HG03064 (cell line): Measurements from ENCODE around the gene SDHAF1.
"Not testable (repeated sequence)": the region's sequence is repeated elsewhere in the genome, so short reads cannot be mapped to it uniquely, and the experiment has no call there.

ENCODE experiments used
- ATAC-seq: cut with Tn5 transposase; IDR thresholded peaks from one replicate; pipeline ENCODE4 v1.9.1; 2021; ENCODE audit warnings: low read depth; ENCODE audit not compliant: unreplicated experiment

Gene SDHAF1, protein sequence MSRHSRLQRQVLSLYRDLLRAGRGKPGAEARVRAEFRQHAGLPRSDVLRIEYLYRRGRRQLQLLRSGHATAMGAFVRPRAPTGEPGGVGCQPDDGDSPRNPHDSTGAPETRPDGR

GRCh38 chr19:35995048-35995993 lies at the start of gene SDHAF1:
TSS of gene SDHAF1 (plus strand) at chr19:35995188. CDS start at chr19:35995275, 87 bp downstream.
- peak; percentile 58 for ATAC-seq

- ATAC-seq, result no peak
Measured at GRCh38 chr19:35946203-35946602, 48.8 kb upstream of the SDHAF1 start.

GRCh38 chr19:35949131-35949530 lies 45.9 kb upstream of the SDHAF1 start:
- ATAC-seq, result no peak

GRCh38 chr19:35955881-35956634 lies 38.9 kb upstream of the SDHAF1 start:
- ATAC-seq, result no peak

- not testable (repeated sequence) for ATAC-seq
Measured at GRCh38 chr19:35957411-35957810, 37.6 kb upstream of the SDHAF1 start.

DNA sequence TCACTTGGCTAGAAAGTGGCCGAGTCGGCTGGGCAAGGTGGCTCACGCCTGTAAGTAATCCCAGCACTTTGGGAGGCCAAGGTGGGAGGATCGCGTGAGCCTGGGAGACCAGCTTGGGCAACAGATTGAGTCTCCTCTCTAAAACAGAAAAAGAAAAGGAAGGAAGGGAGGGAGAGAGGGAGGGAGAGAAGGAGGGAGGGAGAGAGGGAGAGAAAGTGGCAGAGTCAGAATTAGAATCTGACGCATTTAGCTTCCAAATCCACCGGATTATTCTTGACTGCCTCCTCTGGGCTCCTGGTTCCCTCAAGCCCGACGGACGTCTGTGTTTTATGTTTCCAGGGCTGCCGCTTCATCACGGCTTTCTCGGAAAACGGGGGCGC lies 36.3 kb upstream of the SDHAF1 start:
- ATAC-seq, result no peak

DNA sequence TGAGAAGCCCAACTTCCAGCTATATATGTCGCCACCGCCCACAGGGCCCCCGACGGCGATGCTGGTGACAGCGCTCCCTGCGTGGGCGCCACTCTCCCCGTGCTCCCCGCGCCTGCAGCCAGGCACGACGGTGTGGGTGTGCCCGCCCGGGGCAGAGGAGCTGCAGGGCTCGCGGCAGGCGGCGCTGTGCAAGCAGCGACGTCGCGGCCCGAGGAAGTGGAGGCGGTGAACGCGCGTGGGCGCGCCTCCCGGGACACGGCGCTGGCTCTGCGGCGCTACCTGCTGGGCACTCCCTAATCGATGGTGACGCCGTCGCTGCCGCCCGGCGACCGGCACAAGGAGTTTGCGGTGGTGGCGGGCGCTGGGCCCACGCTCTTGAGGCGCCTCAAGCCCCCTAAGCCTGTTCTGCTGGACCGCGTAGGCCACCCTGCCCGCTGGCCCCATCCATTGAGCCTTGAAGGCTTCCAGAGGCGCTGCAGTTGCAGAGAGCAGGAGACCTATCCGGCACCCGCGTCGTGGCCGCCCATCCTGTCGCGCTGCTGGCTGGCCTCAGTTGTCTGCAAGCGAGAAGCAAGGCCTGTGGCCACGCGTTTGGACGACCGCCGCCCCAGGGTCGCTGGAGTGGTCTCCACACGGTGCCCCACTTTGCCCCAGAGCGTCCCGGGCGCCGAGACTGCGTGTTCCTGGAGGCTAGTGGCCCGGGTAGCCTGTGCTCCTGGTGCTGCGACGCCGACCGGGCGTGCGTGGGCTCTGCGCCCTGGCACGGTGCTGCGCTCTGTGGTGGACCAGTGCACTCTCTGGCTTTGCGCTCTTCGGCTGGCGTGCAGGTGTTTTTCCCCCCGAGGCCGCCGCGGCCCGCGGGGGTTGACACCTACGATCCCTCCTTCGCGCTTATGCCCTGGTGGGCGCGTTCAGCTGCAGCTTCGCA lies 35.7 kb upstream of the SDHAF1 start:
- ATAC-seq, result no peak

- no peak for ATAC-seq
Measured at GRCh38 chr19:35959968-35960320, 35.0 kb upstream of the SDHAF1 start.

GRCh38 chr19:35960432-35960972 lies 34.5 kb upstream of the SDHAF1 start:
- no peak for ATAC-seq

DNA sequence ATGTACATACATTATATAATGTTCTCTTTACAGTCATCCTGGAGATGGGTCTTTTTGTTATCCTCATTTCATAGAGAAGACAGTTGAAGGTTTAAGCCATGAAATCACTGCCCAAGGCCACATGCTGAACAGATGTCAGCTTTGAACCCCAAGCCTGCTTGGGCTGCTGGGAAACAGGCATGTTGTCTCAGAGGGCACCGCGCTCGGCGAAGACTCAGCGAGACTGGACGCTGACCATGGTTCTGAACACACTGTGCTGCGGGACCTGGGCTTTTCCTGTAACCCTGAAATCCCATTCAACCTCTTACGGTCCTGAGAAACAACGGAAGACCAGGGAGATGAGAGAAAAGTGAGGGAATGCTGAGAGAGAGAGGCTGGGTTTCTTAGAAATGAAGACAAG lies 31.5 kb upstream of the SDHAF1 start:
- no peak for ATAC-seq

- no peak for ATAC-seq
Measured at GRCh38 chr19:35966771-35967170, 28.2 kb upstream of the SDHAF1 start.

DNA sequence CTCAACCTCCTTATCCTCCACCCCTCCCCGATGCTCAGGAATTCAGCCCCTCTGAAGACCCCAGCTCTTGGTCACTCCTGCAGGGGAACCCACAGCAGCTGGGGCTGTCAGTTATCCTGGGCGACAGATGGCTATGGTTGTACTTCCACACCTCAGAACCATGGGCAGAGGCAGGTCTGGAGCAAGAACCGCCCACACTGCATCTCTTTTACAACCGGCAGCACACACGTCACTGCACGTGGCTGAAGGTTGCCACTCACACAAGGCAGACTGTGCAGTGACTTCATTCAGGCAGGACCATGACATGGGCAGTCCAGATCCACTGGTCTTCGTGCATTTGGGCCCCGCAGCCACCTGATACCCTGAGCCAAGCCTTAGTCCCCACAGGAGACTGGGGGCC lies 21.5 kb upstream of the SDHAF1 start:
- no peak for ATAC-seq

- no peak for ATAC-seq
Measured at GRCh38 chr19:35975608-35976214, 19.3 kb upstream of the SDHAF1 start.

DNA sequence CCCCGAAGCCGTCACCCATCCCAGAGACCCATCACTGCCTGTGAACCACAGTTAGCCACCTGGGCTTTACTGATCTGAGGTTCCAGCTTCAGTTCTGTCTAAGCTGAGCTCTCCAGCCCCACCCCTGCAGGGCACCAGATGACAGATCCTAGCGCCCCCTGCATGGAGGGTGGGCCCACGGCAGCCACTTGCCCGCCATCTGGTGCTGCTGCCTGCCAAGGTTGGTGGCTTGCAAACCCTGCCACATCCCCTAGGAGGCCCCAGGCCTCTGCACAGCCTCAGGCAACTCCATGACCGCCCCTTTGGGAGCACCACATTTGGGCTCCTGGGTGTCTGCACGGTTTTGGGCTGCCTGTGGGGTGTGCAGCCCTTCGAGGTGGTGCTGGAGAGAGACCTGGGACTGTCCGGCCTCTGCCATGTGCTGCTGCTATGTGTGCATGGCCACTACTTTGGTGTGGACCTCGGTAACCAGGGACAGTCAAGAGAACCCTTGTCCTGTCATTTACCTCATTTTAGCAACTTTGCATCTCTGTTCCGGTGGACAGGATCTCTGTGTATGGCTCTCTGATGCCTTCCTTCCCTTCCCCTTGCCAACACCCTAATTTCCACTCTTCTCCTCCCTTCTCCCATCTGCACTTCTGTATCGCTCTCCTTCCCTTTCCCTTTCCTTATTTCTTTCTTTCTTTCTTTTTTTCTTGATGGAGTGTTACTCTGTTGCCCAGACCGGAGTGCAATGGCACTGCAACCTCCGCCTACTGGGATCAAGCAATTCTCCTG lies 17.4 kb upstream of the SDHAF1 start:
- no peak for ATAC-seq

DNA sequence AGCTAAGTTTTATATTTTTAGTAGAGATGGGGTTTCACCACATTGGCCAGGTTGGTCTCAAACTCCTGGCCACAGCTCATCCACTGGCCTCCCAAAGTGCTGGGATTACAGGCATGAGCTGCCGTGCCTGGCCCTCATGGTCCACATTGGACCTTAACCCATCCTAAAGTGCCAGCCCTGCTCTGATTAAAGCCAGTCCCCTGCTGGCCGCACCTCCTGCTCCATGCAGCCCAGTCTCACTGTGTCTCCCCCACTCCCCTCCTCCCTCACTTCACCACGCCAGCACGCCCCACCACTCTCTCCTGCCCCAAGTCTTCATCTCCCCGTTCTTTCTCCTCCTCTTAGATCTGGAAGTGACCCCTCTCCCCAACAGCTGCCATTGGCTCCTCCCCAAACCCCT lies 16.7 kb upstream of the SDHAF1 start:
- no peak for ATAC-seq

DNA sequence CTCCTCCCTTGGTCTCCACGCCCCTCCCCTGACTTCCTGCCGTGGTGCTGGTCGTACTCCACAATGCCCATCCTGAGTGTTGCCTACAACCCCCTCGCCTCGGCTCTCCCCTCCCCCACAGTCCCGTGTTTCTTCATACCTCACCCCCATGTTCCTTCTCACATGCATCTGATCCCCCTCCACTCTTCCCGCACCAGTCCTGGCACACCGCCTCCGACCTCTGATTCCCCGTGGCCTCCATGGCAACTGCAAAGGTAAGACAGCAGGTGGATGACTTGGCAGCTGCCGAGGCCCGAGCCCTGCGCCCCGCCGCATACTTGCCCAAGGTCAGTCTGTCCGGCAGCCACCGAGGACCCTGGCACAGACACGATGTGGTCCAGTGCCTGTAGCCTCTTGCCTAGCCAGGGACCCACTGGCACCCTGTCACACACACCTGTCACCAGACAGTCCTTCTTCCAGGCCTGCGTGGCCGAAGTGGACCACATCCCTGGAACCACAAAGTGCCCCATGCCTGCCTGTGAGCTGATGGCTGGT lies 16.1 kb upstream of the SDHAF1 start:
- no peak for ATAC-seq

GRCh38 chr19:35980997-35981396 lies 14.0 kb upstream of the SDHAF1 start:
- ATAC-seq, result not testable (repeated sequence)

DNA sequence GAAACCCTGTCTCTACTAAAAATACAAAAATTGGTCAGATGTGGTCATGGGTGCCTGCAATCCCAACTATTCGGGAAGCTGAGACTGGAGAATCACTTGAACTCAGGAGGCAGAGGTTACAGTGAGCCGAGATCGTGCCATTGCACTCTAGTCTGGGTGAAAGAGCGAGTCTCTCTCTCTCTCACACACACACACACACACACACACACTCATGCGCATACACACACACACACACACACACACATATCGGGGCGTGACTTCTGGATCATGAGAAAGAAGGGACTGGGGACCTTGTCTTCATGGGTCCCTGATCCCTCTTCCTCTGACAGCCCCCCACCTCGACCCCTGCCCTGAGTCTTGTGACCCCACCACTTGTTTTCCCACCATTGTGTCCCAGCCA lies 11.8 kb upstream of the SDHAF1 start:
- ATAC-seq, result no peak

- ATAC-seq, result no peak
Measured at GRCh38 chr19:35986111-35986510, 8.9 kb upstream of the SDHAF1 start.
